Fibroblast of villous mesenchyme (primary cell): Measurements from ENCODE around the gene PRKCE. TPM values are rescaled to one million over a fixed set of nuclear protein-coding genes. Genes with fewer than 3 reads are reported as not detected.

Experiments
- DNase-seq: peaks from one replicate; pipeline ENCODE4 v3.0.0-alpha.2; 2010; ENCODE audit warnings: low read depth
- H3K4me3 ChIP-seq: 2 replicates; pipeline ENCODE4 v1.5.1; 2011; ENCODE audit warnings: low read depth, mild to moderate bottlenecking, low read length
- total RNA-seq: library from RNA; depleted of rRNA; stranded (reverse); fragments of >200 nt; gene quantifications from 2 replicates; pipeline ENCODE4 v1.2.3, GENCODE V29; 2012
- TF ChIP-seq, protein P1 (sequence below): IDR thresholded peaks from 2 replicates; pipeline ENCODE4 v1.5.1; 2012; ENCODE audit warnings: low read depth, mild to moderate bottlenecking, low read length; ENCODE audit not compliant: insufficient read depth

The PRKCE gene
- total RNA-seq, 1 donor: 27.2 TPM

DNA sequence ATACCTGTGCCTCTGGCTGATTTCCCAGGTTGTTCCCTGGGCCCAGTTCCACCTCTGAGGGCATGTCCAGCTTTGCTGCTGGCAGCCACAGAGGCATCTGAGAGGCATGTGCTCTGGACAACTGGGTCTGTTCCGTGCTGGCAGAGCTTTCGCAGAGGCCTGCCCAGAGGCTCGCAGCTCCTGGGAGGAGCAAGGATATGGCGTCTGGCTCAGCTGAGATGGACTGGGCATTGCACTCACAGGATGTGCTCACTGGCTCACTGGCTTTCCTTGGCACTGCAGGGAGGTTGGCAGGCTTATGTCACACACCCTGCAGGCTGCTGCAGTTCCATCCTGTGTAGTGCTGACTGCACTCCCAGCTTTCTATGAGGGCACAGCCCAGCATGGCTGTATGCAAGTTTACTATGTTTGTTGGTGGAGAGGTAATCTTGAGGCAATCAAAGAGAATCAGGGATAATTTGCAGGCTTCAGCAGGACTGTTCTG is 172.3 kb downstream of the PRKCE start:
- TF ChIP-seq, protein P1, sequence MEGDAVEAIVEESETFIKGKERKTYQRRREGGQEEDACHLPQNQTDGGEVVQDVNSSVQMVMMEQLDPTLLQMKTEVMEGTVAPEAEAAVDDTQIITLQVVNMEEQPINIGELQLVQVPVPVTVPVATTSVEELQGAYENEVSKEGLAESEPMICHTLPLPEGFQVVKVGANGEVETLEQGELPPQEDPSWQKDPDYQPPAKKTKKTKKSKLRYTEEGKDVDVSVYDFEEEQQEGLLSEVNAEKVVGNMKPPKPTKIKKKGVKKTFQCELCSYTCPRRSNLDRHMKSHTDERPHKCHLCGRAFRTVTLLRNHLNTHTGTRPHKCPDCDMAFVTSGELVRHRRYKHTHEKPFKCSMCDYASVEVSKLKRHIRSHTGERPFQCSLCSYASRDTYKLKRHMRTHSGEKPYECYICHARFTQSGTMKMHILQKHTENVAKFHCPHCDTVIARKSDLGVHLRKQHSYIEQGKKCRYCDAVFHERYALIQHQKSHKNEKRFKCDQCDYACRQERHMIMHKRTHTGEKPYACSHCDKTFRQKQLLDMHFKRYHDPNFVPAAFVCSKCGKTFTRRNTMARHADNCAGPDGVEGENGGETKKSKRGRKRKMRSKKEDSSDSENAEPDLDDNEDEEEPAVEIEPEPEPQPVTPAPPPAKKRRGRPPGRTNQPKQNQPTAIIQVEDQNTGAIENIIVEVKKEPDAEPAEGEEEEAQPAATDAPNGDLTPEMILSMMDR: no peak
- no peak overlapping the region for H3K4me3 ChIP-seq
- DNase-seq: no peak

DNA sequence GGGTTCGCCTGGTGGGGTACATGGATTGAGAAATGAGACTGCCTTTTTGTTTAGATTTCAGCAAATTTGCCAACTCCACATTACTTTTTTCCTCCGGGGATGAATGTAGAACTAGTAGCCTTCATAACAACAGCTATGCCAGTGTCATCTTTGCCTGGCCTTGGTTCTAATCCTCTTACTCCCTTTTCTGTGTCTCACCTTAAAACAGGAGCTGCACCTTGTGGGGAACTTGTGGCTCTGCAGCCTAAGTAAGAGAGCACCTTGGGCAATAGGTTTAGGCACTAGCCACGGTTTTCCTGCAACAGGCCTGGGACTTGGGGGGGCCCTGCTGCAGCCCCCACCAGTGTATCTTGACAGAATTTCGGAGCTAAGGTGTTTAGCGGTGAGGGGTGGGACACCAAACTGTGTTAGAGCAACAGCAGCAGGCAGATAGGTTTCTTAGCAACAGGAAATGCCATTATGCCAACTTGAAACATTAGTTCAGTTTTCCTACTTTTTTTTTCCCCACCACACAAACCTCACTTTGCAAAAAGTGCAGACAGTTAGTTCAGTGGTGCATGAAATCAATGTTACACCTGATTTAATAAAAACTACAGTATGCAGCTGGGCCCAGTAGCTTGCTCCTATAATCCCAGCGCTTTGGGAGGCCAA is 173.7 kb downstream of the PRKCE start:
- no peak for DNase-seq
- H3K4me3 ChIP-seq: no peak overlapping the region
- TF ChIP-seq, protein P1: no peak

DNA sequence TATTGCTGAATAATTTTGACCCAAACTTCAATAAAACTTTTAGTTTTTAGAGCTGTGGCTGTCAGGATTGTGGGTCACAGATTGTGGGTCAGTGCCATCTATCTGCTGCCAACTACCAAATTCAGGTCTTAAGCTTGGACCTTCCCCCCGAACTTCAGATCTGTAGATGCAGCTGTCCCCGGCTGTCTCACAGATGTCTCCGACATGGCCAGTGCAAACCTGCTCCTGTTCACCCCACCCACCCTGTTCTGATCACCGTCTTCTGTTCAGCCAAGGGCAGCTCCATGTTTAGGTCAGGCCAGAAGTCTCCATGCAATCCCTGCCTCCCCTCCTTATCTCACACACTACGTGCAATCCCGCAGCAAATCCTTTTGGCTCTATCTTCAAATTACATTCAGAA is 175.0 kb downstream of the PRKCE start:
- no peak overlapping the region for H3K4me3 ChIP-seq
- DNase-seq: no peak
- TF ChIP-seq, protein P1: no peak

- H3K4me3 ChIP-seq: no peak overlapping the region
- TF ChIP-seq, protein P1: no peak
- peak; percentile 87 for DNase-seq
Observed at GRCh38 chr2:45826884-45827635, 175.6 kb downstream of the PRKCE start.

- TF ChIP-seq, protein P1: no peak
- DNase-seq: no peak
- no peak overlapping the region for H3K4me3 ChIP-seq
Observed at GRCh38 chr2:45830322-45830721, 178.8 kb downstream of the PRKCE start.

- TF ChIP-seq, protein P1: no peak
- DNase-seq: no peak
- H3K4me3 ChIP-seq: no peak overlapping the region
Observed at GRCh38 chr2:45833301-45833967, 182.0 kb downstream of the PRKCE start.
